Measurements from ENCODE around the gene LEMD3.

The LEMD3 gene

DNA sequence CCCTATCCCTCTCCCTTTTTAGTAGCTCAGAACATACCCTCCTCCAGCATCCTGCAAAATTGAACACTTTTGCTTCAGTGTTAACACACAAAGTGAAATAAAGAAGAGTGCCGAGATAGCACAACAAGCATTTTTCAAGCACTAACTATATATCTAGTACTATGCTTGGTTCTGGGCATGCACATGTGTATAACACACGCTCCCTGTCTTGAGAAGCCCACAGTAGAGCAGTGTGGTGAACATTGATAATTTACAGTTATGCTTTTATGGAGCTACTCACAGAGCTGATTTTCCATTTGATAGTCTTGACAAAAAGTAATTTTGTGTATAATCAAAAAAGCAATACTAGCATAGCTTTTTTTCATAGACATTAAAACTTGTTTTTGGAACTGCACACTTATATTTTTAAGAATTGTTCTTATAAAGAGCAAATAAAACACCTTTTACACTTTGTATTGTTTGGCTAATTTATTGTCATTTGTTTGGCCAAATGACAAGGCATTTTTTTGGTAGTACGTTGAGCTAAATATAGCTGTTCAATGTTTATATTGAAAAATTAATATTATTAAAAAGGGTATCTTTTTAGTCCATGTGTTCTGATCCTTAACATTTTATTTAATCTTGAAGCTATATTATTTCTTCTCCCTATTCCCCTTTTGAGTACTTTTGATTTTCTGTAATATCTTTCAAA lies 39.7 kb downstream of the LEMD3 start:
- no peak for DNase-seq

DNA sequence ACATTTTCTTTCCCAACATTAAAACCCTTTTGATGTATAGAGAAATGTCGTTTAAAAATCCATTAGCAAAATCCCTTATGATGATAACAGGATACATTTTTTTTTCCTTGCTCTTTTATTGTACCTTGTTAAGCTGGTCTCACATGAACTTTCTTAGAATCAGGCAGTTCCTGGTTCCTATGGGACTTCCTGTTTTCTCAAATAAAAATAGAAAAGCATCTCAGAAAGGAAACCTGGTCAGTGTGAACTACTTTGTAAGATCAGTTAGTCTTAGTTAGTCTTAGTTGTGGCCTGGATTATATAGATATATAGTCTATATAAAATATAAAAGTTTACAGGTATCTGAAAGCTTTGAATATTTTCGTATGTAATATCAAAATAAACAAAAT lies 40.3 kb downstream of the LEMD3 start:
- no peak for DNase-seq

- DNase-seq, result no peak
Measured at GRCh38 chr12:65217086-65217485, 47.7 kb downstream of the LEMD3 start.

- no peak for DNase-seq
Measured at GRCh38 chr12:65220761-65221160, 51.4 kb downstream of the LEMD3 start.

DNA sequence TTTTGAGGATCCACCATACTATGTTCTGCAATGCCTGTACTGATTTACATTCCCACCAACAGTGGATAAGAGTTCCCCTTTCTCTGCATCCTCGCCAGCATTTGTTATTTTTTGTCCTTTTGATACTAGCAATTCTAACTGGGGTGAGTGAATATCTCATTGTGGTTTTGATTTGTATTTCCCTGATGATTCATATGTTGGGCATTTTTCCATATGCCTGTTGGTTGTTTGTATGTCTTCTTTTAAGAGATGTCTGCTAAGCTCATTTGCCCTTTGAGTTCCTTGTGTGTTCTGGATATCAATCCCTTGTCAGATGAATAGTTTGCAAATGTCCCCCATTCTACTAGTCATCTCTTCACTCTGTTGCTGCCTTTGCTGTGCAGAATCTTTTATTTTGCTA lies 60.1 kb downstream of the LEMD3 start:
- no peak for DNase-seq

GRCh38 chr12:65232476-65233077 lies 63.2 kb downstream of the LEMD3 start:
- DNase-seq, result no peak

DNA sequence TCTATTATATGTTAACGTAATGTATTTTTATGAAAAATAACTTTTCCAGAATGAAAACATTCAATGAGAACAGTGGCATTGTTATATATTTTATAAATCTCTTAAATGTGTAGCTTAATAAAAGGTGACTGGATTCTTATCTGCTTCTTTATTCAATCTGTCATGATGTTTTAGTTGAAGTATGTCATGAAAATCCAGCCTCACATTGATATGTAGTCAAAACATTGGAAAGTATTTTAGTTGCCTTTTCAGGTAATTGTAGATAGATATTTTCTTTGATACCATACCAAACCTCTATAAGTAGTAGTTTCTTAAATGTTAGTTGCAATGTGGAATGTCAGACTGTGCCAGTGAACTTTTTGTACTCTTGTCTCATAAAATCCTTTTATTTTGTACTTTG lies 67.8 kb downstream of the LEMD3 start:
- no peak for DNase-seq

- no peak for DNase-seq
Measured at GRCh38 chr12:65238609-65239008, 69.2 kb downstream of the LEMD3 start.

DNA sequence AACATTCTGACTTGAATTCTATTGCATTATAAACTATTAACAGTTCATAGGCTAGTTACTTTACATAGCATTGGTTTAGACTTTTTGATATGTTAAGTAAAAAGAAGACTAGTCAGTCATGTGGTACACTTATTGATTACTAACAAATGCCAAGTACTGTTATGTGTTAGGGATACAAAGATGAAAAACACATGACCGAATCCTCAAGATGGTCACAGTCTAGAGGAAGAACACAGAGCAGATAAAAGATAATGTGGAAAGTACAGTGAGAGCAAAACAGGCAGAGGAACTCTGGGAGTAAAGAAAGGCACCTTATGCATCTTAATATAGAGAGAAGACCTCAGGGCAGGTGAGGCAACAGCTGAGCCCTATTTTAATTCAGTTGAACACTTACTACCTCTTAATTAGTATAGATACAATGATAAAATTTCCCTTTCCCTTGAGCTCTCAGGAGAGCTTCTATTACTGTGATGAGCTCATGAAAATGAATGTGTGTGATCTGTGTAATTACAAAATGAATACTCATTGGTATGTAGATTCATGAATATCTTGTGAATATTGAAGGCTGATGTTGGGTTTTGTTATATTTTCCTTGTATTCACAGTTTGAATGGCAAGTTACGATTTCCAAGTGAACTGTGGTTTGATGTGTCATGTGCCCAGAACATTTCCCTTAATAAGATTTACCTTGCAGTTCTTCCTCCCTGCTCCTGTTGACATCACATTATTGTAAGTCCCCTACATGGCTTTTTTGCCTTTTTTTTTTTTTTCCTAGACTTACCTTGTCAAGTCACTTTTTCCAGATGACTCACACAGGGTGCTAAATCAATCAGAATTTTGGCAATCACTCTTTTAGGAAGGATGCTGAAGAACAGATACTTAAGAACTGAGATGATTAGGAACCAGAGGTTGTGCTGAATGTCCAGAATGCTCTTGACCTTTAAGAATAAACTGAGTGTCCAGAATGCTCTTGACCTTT lies 79.6 kb downstream of the LEMD3 start:
- DNase-seq, result no peak

DNA sequence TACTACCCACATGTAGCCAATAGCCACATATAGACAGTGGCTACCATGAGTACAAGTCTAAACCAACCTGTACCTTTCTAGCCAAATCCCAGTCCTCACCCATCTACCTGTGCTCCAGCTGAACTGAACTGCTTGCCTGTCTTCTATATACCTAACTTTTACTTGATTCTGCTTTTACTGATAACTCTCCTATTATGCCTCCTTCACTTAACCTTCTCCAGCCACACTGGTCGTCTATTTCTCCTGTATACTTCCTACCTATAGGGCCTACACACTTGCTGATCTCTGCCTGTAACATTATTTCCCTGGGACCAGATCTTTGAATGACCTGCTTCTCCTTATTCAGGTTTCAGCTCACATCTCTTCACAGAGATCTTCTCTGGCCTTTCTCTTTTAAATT lies 83.1 kb downstream of the LEMD3 start:
- no peak for DNase-seq

DNA sequence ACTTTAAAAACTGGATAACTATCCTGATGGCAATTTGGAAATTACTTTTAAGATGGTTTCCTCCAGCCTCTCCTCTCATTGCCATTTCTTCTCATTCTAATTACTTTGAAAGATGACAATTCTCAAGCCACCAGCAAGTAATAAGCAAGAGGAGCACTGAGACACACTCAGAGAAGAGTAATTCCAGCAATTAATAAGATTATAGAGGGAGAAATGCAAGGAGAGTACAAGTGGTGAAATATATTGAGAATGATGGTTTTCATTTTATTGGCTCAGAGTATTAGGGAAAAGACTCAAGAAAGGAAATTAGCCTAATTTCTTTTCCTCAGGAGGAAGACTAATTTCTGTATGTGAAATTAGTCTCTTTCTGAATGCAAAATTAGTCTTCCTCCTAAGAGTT lies 88.6 kb downstream of the LEMD3 start:
- no peak for DNase-seq

- DNase-seq, result no peak
Measured at GRCh38 chr12:65259501-65259900, 90.1 kb downstream of the LEMD3 start.

DNA sequence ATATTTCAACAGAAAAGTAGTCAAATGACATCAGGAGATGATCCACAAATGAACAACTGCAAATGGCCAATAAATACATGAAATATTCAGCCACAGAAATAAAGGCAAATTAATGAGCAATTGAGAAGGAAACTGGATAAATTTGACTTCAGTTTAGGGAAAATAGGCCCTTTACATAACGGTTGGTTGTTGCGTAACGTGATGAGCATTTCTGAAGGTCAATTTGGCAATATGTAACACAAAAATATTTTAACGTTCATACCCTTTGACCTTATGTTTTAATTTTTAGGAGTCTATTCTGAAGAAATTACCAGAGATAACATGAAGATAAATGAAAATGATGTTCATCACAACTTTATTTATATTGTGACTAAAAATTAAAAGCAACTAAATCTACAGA lies 94.4 kb downstream of the LEMD3 start:
- DNase-seq, result no peak

DNA sequence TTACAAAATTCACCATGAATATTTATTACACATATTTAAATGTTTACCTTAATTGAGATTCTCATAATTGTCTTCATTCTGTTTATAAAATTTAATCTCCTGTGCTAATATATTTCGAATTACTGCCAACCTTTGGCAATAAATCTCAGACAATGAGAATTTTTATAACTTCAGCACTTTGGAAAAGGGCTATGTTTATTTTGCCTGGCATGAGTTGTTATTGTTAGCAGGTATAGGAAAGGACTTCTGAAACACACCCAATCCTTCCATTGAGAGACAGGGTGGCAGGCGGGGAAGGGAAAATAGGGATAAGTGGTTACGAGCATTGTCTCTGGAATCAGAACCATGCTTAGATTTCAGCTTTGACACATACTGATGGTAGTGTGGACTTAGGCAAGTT lies 97.0 kb downstream of the LEMD3 start:
- DNase-seq, result no peak

GRCh38 chr12:65269603-65270002 lies 100.2 kb downstream of the LEMD3 start:
- DNase-seq, result no peak

DNA sequence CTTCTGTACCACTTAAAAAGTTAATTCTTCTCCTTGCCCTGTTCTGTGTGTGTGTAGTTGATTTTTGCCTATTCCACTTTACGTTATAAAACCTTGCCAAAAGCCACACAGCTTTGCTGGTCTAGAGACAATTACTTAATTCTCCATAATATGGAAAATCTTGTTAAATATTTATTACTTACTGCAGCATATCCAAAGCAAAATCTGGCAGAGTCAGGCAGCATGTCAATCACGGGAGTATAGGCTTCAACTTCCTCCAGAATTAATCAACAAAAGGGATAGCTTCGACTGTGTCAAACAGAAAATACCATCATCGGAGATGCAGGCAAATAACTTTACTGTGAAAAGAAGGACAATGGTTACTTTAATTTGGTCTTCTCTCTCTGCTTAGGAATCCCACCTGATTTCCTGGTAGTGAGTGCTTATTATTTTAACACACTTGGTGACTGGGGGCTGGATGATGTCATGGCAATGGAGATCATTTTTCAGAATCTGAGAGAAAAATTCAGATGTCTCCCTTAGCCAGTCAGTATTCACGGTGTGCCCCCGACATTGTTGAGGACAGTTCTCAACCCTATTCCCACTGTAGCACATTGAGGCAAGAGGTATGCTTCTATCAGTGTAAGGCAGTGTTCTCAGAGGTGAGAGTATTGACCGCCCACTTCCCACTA lies 105.4 kb downstream of the LEMD3 start:
- no peak for DNase-seq

- DNase-seq, result no peak
Measured at GRCh38 chr12:65275627-65276026, 106.2 kb downstream of the LEMD3 start.

DNA sequence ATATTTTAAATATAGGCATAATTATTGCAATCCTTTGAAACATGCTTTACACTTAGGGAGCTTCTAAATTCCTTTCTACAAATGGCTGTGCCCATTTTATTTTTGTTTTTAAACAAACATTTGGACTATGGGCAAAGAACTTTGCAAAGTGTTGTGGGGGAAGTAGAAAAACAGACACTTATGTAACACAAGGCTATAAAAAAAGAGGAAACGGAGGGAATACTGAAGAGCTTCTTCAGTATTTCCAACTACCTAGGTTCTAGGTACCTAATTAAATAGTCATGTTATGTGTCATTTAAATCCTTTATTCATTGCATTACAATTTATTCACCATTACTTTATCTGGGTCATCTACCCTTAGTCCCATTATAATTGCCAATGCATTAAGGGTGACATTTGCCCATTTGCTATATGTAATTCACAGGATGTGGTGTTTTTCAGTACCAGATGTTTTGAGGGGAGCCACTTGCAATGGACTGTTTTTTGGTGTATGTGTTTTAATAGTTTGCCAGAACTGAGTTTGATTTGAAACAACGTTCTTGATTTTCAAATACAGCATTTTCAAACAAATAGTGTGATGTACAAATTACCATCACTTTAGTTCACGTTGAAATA lies 107.6 kb downstream of the LEMD3 start:
- no peak for DNase-seq

DNA sequence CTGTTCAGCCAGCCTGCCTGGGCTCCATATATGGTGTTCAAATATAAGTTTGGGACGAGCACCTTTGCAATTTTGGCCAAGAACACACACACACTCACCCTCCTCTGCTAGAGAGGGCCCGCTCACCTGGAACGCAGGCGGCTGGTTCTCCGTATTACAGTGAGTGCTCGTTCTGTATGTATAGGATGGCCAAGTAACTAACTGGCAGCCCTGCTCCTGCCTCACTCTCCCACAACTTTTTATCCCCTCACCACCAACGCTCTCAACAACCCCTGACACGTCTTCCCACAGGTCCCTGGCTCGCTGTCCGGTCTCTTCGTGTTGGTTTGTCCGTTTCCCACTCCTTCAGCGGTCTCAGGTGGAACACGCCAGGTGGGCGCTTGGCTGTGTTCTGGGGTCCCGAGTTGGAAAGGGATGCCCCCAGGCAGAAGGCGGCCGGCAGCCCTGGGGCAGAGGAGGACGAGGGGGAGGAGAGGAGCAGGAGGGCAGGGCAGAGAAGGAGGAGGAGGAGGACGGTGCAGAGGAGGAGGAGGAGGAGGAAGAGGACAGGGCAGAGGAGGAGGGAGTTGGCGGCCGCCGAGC lies 108.7 kb downstream of the LEMD3 start:
- no peak for DNase-seq

DNA sequence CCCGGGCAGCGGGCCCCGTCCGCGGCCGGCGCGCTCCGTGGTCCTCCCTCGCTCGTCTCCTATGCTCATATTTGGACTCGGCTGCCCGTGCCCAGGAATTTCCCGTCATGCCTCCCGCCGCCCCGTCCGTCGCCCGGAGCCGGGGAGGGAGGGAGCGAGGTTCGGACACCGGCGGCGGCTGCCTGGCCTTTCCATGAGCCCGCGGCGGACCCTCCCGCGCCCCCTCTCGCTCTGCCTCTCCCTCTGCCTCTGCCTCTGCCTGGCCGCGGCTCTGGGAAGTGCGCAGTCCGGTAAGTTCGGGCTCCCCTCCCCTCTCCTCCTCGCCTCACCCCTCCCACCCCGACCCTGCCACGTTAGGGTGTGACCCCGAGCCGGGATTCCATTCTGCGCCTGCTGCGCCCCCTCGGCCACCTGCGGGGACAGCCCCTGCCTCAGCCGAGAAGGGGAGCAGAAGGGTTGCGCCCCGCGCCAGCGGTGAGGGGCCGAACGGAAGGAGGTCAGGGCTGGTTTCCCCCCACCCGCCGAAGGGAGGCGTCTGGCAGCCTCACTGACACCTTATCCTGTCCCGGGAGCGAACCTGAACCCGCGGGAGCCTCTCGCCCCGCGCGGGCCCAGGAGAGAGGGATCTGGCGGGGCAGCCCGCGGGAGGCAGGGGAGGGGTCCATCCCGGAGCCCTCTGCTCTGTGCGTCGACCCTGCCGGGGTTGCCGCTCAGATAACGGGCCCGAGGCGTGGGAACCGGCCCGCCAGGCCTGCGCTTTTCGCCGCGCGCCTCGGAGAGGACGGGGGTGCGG lies 109.4 kb downstream of the LEMD3 start, which contains the start of gene MSRB3:
TSS of gene MSRB3 (plus strand) at position 108 of the 793 bp plus-strand sequence. CDS start 29,897 bp downstream, outside the sequence.
- no peak for DNase-seq

DNA sequence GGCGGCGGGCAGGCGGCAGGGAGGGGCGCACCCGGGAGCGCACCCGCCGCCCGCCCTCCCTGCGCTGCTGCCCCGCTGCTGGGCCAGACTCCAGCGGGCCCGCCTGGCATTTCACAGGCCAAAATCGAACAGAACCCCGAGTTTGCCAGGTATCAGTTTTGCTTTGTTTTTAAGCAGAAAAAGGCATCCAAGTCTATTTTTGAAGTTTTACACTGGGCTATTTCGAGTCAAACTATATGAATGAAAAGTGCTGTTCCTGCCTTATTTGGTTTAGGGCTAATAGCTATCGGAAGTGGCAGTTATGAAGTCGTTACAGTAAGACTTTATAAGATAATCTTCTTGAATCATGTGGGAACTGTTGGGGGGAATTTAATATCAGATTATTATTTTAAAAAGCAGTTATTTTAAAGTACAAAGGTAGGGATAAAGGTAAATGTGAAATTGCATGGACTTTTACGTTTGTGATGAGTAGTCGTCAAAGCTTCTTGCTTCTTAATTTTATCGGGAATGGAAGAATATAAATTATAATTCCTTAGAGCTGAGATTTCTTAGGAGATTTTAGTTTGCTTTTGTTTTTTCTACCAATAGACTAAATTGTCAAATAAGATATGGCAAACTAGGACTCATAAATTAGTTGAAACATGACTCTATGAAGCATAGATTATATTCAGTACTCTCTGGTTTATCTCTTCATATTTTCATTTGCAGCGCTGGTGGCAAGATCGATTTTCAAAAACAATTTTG lies 110.2 kb downstream of the LEMD3 start:
- DNase-seq, result no peak

Data from NCI-H1436 treated with DMSO at 0.1 percent for 48 hours (cell line).